Right lobe of liver (tissue), 4 donors: ENCODE results near the gene MEF2C.

Source experiments
- POLR2A ChIP-seq: fragments of 450-650 bp; IDR thresholded peaks from one replicate; pipeline ENCODE4 v1.6.1; 2017; ENCODE audit warnings: antibody characterized with exemption, mild to moderate bottlenecking
- TF ChIP-seq, protein P1 (sequence below), 4 donors: fragments of 200-600 bp in 3 of 4; fragments of 450-650 bp in 1 of 4; IDR thresholded peaks; one replicate each; pipeline versions ENCODE4 v1.5.1 to v1.8.0; 2016 to 2022; ENCODE audit warnings: antibody characterized with exemption in 4 of 4, mild to moderate bottlenecking in 2 of 4
- donor health status: DM: no; HTN: no; CAD: no.
- donor health status: DM: no; HTN: no; CAD: no.
- donor health status: DM: no; HTN: yes; CAD: no.

DNA sequence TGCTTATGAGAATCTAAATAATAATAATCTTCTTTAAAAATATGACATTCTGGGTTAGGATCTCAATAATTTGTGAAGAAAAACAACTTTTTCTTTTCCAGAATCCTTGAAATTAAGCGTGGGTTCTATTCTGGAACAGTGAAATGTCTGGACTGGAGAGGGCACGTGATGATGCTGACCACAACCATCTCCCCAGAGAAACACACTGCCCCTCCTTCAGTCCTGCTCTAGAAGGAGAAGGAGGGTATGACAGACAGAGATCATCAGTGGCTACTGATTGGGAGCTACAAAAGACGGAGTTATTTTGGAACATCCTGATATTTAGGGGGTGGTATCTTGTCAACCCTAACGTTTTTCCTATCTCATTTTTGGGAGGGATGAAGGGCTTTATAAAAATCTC lies 40.2 kb downstream of the MEF2C start:
- TF ChIP-seq, protein P1, sequence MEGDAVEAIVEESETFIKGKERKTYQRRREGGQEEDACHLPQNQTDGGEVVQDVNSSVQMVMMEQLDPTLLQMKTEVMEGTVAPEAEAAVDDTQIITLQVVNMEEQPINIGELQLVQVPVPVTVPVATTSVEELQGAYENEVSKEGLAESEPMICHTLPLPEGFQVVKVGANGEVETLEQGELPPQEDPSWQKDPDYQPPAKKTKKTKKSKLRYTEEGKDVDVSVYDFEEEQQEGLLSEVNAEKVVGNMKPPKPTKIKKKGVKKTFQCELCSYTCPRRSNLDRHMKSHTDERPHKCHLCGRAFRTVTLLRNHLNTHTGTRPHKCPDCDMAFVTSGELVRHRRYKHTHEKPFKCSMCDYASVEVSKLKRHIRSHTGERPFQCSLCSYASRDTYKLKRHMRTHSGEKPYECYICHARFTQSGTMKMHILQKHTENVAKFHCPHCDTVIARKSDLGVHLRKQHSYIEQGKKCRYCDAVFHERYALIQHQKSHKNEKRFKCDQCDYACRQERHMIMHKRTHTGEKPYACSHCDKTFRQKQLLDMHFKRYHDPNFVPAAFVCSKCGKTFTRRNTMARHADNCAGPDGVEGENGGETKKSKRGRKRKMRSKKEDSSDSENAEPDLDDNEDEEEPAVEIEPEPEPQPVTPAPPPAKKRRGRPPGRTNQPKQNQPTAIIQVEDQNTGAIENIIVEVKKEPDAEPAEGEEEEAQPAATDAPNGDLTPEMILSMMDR (IDR thresholded peaks at IDR 0.05): no peak
- TF ChIP-seq POLR2A: no peak
